ENCODE data around the gene SRRD.

The SRRD gene

DNA sequence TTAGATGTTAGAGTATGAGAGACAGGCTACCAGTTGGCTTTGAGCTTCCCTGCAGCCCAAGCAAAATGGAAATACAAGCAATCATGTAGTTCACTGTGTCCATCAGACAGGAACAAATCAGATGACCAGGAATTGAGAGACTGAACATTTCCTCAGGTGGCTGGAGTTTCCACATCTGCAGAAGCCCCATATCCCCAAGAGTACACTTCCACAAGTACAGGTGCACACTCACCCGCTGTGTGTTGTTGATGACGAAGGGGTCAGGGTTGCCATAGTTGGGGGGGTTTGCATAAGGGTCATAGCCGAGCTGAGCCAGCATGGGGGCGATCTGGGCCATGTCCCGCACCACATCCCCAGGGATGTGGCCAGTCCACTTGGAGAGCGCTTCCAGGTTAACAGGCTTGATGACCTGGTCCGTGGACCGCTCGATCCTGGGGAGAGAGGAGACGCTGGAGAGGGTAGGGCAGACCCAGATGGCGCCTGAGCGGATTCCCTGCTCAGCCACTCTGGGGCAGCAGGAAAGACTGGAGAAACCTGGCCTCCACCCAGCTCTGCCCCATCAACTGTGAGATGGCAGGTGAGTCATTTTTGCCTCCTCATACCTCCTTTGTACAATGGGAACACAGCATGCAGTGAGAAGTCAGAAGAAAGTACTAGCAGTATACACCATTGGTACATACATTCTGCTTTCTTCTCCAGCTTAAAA is 52.5 kb downstream of the SRRD start:
- no peaks in the 10 kb centered on the region for H3K9me3 ChIP-seq (ENCODE audit: control insufficient read depth, insufficient read depth, low read depth, low read length)
- no peaks in the 10 kb centered on the region for H3K27me3 ChIP-seq (ENCODE audit: control insufficient read depth, insufficient read depth, low read length)
- no peak overlapping the region for H3K9ac ChIP-seq (ENCODE audit: low read length)
- no peak overlapping the region for H3K4me3 ChIP-seq (ENCODE audit: low read depth, low read length)
- no peak overlapping the region for H3K27ac ChIP-seq (ENCODE audit: low read depth, low read length)
- no peaks in the 10 kb centered on the region for H3K4me1 ChIP-seq (ENCODE audit: control insufficient read depth, insufficient read depth, low read length)
- peaks cover 95% of the 10 kb centered on the region for H3K36me3 ChIP-seq (ENCODE audit: control insufficient read depth, insufficient read depth, low read length)

DNA sequence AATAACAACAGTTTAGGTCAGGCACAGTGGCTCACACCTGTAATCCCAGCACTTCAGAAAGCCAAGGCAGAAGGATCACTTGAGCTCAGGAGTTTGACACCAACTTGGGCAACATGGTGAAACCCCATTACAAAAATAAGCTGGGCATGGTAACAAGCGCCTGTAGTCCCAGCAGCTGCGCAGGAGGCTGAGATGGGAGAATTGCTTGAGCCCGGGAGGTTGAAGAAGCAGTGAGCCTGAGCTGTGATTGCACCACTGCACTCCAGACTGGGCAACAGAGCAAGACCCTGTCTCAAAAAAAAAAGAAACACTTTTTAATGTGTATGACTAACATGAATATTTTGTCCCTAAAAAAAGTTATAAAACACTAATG is 53.1 kb downstream of the SRRD start:
- H3K9ac ChIP-seq (ENCODE audit: low read length), result no peak overlapping the region
- no peaks in the 10 kb centered on the region for H3K9me3 ChIP-seq (ENCODE audit: control insufficient read depth, insufficient read depth, low read depth, low read length)
- no peaks in the 10 kb centered on the region for H3K4me1 ChIP-seq (ENCODE audit: control insufficient read depth, insufficient read depth, low read length)
- no peak overlapping the region for H3K4me3 ChIP-seq (ENCODE audit: low read depth, low read length)
- H3K36me3 ChIP-seq (ENCODE audit: control insufficient read depth, insufficient read depth, low read length), result peaks cover 95% of the 10 kb centered on the region
- no peaks in the 10 kb centered on the region for H3K27me3 ChIP-seq (ENCODE audit: control insufficient read depth, insufficient read depth, low read length)
- H3K27ac ChIP-seq (ENCODE audit: low read depth, low read length), result no peak overlapping the region

DNA sequence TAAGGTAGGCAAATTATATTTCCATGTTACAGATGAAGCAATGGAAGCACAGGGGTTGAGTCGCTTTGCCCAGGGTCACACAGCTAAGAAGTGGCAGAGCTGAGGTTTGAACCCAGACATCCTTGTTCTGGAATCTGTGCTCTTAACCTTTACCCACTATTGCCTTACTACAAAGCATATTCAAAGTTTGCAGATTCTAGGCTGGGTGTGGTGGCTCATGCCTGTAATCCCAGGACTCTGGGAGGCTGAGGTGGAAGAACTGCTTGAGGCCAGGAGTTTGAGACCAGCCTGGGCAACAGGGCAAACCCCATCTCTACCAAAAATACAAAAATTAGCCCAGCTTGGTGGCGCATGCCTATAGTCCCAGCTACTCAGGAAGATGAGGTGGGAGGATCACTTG is 56.4 kb downstream of the SRRD start:
- H3K9me3 ChIP-seq (ENCODE audit: control insufficient read depth, insufficient read depth, low read depth, low read length), result no peaks in the 10 kb centered on the region
- H3K36me3 ChIP-seq (ENCODE audit: control insufficient read depth, insufficient read depth, low read length), result peaks cover 94% of the 10 kb centered on the region
- no peak overlapping the region for H3K9ac ChIP-seq (ENCODE audit: low read length)
- no peaks in the 10 kb centered on the region; the same call in 1 of the 2 replicates for H3K4me1 ChIP-seq (ENCODE audit: control insufficient read depth, insufficient read depth, low read length)
- no peak overlapping the region for H3K27ac ChIP-seq (ENCODE audit: low read depth, low read length)
- no peak overlapping the region for H3K4me3 ChIP-seq (ENCODE audit: low read depth, low read length)
- no peaks in the 10 kb centered on the region for H3K27me3 ChIP-seq (ENCODE audit: control insufficient read depth, insufficient read depth, low read length)

DNA sequence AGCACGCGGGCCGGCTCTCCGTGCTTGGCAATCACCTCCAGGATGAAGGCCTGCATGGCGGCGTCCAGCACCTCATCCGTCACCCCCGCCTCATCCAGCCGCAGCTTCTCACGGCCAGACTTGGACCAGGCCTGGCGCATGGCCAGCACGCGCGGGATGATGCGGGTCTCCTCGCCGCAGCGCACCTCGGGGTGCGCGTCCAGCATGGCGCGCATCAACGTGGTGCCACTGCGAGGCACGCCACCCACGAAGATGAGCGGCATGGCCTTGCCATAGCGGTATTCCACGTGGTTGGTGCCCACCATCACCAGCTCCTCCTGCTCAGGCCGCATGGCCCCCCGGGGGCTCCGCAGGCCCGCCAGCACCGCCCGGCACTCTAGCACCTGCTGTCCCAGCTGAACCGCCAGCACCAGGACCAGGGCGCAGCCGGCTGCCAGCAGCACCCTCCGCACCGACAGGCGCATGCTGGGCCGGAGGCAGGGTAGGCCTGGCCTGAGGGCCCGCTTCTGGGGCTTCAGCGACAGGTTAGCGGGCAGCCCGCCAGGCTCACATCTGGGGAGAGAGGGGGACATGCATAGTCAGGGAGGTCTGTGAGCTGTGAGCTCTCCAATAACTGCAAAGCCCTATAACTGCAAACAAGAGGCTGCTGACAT is 57.6 kb downstream of the SRRD start:
- H3K4me3 ChIP-seq (ENCODE audit: low read depth, low read length), result no peak overlapping the region

DNA sequence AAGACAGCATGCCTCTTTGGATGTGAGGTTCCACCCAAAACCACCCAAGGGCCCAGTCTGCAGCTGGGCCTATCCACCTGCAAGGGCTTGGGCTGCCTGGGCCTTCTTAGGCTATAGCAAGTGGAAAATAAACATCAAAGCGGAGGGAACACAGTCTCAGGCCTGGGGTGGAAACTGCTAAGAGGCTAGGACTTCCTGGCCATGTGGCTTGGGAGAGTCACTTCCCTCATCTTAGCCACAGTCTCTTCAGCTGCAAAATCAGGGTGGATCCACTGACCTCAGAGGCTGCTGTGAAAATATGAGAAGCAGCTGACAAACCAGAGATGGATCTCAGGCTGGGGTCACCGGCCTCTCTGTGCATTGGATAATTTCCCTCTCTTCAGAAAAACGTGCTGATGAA is 59.2 kb downstream of the SRRD start:
- Histone ChIP-seq H3K4me3 (ENCODE audit: low read depth, low read length) (no peak overlapping the region), H3K36me3 (ENCODE audit: control insufficient read depth, insufficient read depth, low read length) (peaks cover 88% of the 10 kb centered on the region)

More for the DNA sequence above, 57.6 kb downstream of the SRRD start:
- Histone ChIP-seq H3K9ac (ENCODE audit: low read length) (no peak overlapping the region), H3K9me3 (ENCODE audit: control insufficient read depth, insufficient read depth, low read depth, low read length) (no peaks in the 10 kb centered on the region), H3K27ac (ENCODE audit: low read depth, low read length) (no peak overlapping the region), H3K36me3 (ENCODE audit: control insufficient read depth, insufficient read depth, low read length) (peaks cover 86% of the 10 kb centered on the region), H3K27me3 (ENCODE audit: control insufficient read depth, insufficient read depth, low read length) (no peaks in the 10 kb centered on the region), H3K4me1 (ENCODE audit: control insufficient read depth, insufficient read depth, low read length) (no peaks in the 10 kb centered on the region; the same call in 1 of the 2 replicates)

More for the DNA sequence above, 59.2 kb downstream of the SRRD start:
- H3K9ac ChIP-seq (ENCODE audit: low read length), result no peak overlapping the region
- H3K27ac ChIP-seq (ENCODE audit: low read depth, low read length), result no peak overlapping the region
- H3K9me3 ChIP-seq (ENCODE audit: control insufficient read depth, insufficient read depth, low read depth, low read length), result no peaks in the 10 kb centered on the region
- no peaks in the 10 kb centered on the region; the same call in 1 of the 2 replicates for H3K4me1 ChIP-seq (ENCODE audit: control insufficient read depth, insufficient read depth, low read length)
- H3K27me3 ChIP-seq (ENCODE audit: control insufficient read depth, insufficient read depth, low read length), result no peaks in the 10 kb centered on the region
